T-helper 1 cell treated with Interleukin-12 subunit alpha and Interleukin-12 subunit beta and Interleukin-4 antibody, amounts not matched to agents 30 ng/mL and 1 ng/mL, for 36 hours (primary cell): ENCODE data around the gene HYI. TPM values are rescaled to one million over a fixed set of nuclear protein-coding genes. Genes with fewer than 3 reads are reported as not detected.

Experiments
- intact Hi-C: fragments of 100-400 bp; cut with micrococcal nuclease; formaldehyde crosslinking; loops from one replicate; pipeline ENCODE4 v1.15.1; 2024
- total RNA-seq: library from RNA; stranded (reverse); gene quantifications from 2 replicates; pipeline ENCODE4 v1.2.3, GENCODE V29; 2022

The HYI gene
- total RNA-seq, 1 donor from 2014 or later: 18.3 TPM

DNA sequence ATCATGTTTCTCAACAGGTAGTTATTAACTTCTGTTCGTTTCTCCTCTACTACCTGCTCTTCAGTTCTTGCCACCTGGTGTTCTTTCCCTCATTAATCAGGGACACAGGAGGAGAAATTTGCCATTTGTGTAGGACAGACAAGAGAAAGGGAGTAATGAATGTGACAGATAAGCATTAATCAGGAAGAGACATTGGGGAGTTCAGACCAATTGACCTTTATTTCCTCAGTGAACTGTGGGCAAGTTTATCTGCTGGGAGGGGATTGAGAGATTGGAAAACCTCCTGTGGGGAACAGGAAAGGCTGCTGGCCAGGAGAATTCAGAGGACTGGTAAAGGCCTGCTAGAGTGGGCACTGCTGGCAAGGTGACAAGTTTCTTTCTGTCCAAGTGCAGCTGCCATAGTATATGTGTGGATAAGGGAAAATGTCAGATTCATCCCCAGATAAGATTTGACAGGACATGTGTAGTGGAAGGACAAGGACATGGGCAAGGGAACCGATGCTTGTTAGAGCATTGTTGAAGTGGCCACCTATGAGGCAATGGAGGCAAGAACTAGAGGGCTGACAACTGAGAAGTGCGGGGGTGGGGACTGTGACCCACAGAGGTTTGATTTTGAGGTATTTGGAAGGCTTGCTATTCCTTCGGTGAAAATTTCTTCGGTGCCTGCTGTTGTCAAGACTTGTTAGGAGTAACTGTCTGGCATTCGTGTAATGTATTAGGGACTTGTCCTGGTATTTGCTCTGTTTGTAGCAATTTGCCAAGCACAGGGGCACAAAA, 51.5 kb downstream of the HYI start:
- intact Hi-C loops: no loop called here

Other genes with a start within 250 kb of the HYI start
- gene TMEM125, start 183.9 kb downstream of the HYI start, total RNA-seq: not detected in 2 replicates
- not detected in 2 replicates for gene C1orf210, start 168.3 kb downstream of the HYI start, total RNA-seq
- 0.25 and 0.85 TPM in 2 replicates for gene TIE1, start 152.9 kb downstream of the HYI start, total RNA-seq
- not detected in 2 replicates for gene MPL, start 116.1 kb downstream of the HYI start, total RNA-seq
- 95.9 and 103 TPM in 2 replicates for gene CDC20, start 95.0 kb downstream of the HYI start, total RNA-seq
- 72.8 and 78.9 TPM in 2 replicates for gene ELOVL1, start 85.9 kb downstream of the HYI start, total RNA-seq
- gene MED8, start 64.1 kb downstream of the HYI start, total RNA-seq: 41.8 and 46.9 TPM in 2 replicates
- gene SZT2, start 64.0 kb downstream of the HYI start, total RNA-seq: 81.8 and 89.1 TPM in 2 replicates
- gene PTPRF, start 77.0 kb upstream of the HYI start, total RNA-seq: 0.68 and 0.81 TPM in 2 replicates
- 36.7 and 41.5 TPM in 2 replicates for gene KDM4A, start 196.2 kb upstream of the HYI start, total RNA-seq